Mesothelial cell of epicardium (in vitro differentiated cells): Measurements from ENCODE around the gene COL4A1. TPM values are rescaled to one million over a fixed set of nuclear protein-coding genes. Genes with fewer than 3 reads are reported as not detected.

Experiments
- DNase-seq, 2 experiments: peaks; one replicate each; pipeline ENCODE4 v3.0.0; 2021; ENCODE audit warnings: low spot score in 2 of 2; ENCODE audit not compliant: unreplicated experiment in 2 of 2
- H3K27ac Mint-ChIP-seq: 2 replicates; pipeline ENCODE4 v1.8.0; 2021; ENCODE audit warnings: mixed read lengths
- H3K27me3 Mint-ChIP-seq: 2 replicates; pipeline ENCODE4 v1.8.0; 2021; ENCODE audit warnings: low read depth, mixed read lengths
- H3K36me3 Mint-ChIP-seq: 2 replicates; pipeline ENCODE4 v1.8.0; 2021; ENCODE audit warnings: mixed read lengths
- H3K4me1 Mint-ChIP-seq: 2 replicates; pipeline ENCODE4 v1.8.0; 2021; ENCODE audit warnings: mixed read lengths
- H3K4me3 Mint-ChIP-seq: 2 replicates; pipeline ENCODE4 v1.8.0; 2021; ENCODE audit warnings: mild to moderate bottlenecking, moderate library complexity, mixed read lengths
- H3K9me3 Mint-ChIP-seq: 2 replicates; pipeline ENCODE4 v1.8.0; 2021; ENCODE audit warnings: mixed read lengths
- total RNA-seq: library from RNA; stranded (reverse); gene quantifications from 3 replicates; pipeline ENCODE4 v1.2.1, GENCODE V29; 2021
- TF ChIP-seq, protein P1 (sequence below): fragments of 200-600 bp; sonication (generic); IDR thresholded peaks from one replicate; pipeline ENCODE4 v1.5.0; 2021; ENCODE audit warnings: antibody characterized with exemption; ENCODE audit not compliant: unreplicated experiment

The COL4A1 gene
- total RNA-seq, 1 donor from 2014 or later, result 362 TPM

DNA sequence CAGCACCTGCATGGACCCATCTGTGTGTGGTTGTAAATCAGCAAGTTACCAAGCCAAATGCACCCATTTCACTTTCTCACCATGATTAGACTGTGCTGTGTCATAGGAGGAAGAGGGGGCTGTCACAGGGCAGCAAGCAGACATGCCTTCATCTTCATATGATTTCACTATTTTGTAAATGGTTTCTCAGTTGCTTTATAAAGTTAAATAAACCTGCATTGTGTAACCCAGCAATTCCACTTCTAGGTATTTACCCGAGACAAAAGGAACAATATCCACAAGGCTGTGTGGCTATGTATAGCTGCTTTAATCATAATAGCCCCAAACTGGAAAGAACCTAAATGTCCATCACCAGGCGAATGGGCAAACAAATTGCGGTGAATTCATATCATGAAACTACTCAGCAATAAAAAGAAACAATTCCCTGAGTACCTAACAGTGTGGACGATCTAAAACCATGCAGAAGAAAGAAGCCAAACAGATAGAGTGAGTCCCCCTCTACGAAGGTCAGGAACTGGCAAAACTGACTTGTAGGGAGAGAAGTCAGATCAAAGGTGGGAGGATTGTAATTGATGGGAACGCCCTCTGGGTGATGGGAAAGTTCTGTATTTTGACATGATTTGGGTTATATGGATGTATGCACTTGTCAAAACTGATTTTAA lies 185.4 kb downstream of the COL4A1 start:
- DNase-seq, result no peak
- Mint-ChIP-seq H3K36me3 (no peaks in the 10 kb centered on the region), H3K4me1 (peaks cover 17% of the 10 kb centered on the region), H3K27me3 (peaks cover 6% of the 10 kb centered on the region), H3K9me3 (no peaks in the 10 kb centered on the region), H3K4me3 (no peak overlapping the region), H3K27ac (no peak overlapping the region)
- TF ChIP-seq, protein P1, sequence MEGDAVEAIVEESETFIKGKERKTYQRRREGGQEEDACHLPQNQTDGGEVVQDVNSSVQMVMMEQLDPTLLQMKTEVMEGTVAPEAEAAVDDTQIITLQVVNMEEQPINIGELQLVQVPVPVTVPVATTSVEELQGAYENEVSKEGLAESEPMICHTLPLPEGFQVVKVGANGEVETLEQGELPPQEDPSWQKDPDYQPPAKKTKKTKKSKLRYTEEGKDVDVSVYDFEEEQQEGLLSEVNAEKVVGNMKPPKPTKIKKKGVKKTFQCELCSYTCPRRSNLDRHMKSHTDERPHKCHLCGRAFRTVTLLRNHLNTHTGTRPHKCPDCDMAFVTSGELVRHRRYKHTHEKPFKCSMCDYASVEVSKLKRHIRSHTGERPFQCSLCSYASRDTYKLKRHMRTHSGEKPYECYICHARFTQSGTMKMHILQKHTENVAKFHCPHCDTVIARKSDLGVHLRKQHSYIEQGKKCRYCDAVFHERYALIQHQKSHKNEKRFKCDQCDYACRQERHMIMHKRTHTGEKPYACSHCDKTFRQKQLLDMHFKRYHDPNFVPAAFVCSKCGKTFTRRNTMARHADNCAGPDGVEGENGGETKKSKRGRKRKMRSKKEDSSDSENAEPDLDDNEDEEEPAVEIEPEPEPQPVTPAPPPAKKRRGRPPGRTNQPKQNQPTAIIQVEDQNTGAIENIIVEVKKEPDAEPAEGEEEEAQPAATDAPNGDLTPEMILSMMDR, result no peak

DNA sequence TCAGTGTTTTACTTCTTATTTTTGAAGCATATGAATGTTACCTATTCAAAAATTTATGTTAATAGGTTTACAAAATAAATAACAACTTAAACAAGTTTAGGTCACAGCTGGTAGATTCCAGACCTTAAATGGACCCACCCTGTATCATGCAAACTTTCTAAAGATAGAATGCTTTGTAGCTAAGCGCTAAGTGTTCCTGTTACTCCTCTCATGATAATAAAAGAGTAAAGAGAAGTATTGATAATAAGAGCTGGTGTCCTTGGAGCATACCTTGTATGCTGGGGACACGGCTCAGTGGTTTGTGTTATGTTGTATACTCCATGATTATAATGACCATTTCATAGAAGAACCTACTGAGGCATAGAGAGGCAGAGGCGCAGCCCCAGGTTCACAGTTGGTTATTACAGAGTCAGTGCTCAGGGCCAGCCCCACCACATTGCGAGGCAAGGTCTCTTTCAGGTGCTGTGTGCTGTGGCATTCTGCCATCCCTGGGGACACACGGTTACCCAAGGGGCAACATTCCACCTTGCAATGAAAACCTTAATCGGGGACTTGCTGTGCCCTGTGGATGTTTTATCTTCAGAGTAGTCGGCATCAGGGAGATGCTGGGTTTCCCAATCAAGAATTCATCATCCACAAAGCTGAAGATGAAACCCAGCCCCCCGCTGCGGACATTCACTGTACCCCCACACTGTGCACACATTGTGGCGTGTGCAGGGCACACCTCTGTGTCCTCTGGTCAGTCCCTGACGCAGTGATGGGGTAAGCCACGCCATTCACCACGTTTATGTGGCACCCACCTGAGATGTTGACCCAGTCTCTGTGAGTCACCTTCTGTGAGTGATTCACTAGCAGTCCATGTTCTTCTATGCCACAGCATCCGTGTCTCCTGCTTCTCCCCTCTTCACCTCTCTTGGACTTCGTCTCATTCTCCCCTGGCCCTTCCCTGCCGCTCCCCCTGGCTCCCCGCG lies 186.7 kb downstream of the COL4A1 start:
- no peak for DNase-seq
- Mint-ChIP-seq H3K36me3 (no peaks in the 10 kb centered on the region), H3K4me3 (no peak overlapping the region), H3K27ac (no peak overlapping the region), H3K27me3 (peaks cover 15% of the 10 kb centered on the region), H3K4me1 (peaks cover 12% of the 10 kb centered on the region), H3K9me3 (no peaks in the 10 kb centered on the region)
- TF ChIP-seq, protein P1, result no peak

DNA sequence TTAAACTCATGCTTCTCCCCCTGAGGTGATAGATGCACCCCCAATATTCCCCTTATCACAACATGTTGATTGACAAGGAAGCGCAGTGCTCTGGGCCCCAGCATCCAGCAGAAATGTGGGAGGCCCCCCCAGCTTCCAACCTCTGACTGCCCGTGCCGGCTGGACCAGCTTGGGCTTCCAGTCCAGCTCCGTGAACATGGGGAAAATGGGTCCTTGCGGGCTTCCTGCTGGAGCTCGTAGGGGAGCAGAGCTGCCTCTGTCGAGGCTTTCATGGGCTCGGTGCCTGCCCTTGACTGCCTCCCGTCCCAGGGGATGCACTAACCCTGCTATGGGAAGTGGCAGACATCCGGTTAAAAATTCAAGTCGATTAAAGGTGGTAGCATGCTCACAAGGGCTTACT lies 188.9 kb downstream of the COL4A1 start:
- Mint-ChIP-seq H3K36me3 (no peaks in the 10 kb centered on the region), H3K4me1 (peaks cover 13% of the 10 kb centered on the region), H3K9me3 (no peaks in the 10 kb centered on the region), H3K4me3 (no peak overlapping the region), H3K27ac (no peak overlapping the region), H3K27me3 (peaks cover 24% of the 10 kb centered on the region)
- DNase-seq, result no peak
- TF ChIP-seq, protein P1, result no peak

DNA sequence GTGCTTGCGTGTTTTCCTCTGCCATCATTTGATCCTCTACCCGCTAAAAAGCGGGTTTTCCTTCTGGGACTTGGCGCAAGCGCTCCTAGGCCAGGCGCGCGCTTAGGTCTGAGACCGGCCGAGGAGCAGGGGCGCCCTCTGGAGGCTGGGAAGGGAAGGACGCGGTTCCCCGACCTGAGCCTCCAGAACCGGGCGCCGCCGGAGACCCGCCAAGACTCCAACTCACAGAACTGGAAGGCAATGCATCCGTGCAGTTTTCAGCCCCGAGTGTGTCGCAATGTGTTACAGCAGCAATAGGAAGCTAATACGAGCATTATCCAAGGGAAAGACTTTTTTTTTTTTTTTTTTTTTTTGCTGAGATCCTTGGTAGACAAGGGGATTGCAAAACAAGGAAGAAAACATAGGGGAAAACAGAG lies 190.9 kb downstream of the COL4A1 start:
- Mint-ChIP-seq H3K36me3 (no peaks in the 10 kb centered on the region), H3K27ac (no peak overlapping the region), H3K4me1 (peaks cover 9% of the 10 kb centered on the region), H3K9me3 (no peaks in the 10 kb centered on the region), H3K27me3 (peaks cover 24% of the 10 kb centered on the region), H3K4me3 (peak overlapping the region; percentile 67)
- TF ChIP-seq, protein P1, result peak; percentile 87
- peak in 1 of 2 experiments; percentile 85 for DNase-seq

DNA sequence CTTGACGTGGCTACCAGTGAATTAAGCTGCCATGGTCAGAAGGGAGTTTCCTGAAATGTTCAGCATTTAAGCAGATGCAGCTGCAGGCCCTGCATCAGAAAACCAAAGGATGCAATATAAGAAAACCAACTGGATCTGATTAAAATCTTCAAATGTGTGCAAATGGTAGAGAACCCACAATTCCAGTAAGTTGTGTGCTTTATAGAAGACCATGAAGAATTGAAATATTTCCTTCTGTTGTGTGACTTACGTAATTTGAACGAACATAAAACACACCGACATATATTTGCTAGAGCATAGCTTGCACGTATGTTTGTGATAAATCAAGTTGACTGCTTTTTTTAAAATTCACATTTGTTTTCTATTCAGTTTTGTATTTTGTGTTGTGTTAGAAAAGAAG lies 191.4 kb downstream of the COL4A1 start:
- Mint-ChIP-seq H3K4me3 (no peak overlapping the region), H3K27me3 (peaks cover 21% of the 10 kb centered on the region), H3K9me3 (no peaks in the 10 kb centered on the region)

More for the DNA sequence above, 191.4 kb downstream of the COL4A1 start:
- peaks cover 9% of the 10 kb centered on the region for H3K4me1 Mint-ChIP-seq
- TF ChIP-seq, protein P1, result no peak
- DNase-seq, result no peak
- no peaks in the 10 kb centered on the region for H3K36me3 Mint-ChIP-seq
- no peak overlapping the region for H3K27ac Mint-ChIP-seq
